Hematopoietic multipotent progenitor cell (in vitro differentiated cells): ENCODE data around the gene AGAP9. TPM values are rescaled to one million over a fixed set of nuclear protein-coding genes. Genes with fewer than 3 reads are reported as not detected.
"Not testable (repeated sequence)": the region's sequence is repeated elsewhere in the genome, so short reads cannot be mapped to it uniquely, and the experiment has no call there.

Experiments
- DNase-seq, 3 donors: peaks; one replicate each; pipeline ENCODE4 v3.0.0-alpha.2; 2011 to 2015; ENCODE audit warnings: low read depth in 2 of 3, low spot score in 2 of 3
- total RNA-seq: library from RNA; depleted of rRNA; stranded (reverse); fragments of >200 nt; gene quantifications from one replicate; pipeline ENCODE4 v1.2.3, GENCODE V29; 2012

AGAP9 gene
- 9.2 TPM for total RNA-seq

DNA sequence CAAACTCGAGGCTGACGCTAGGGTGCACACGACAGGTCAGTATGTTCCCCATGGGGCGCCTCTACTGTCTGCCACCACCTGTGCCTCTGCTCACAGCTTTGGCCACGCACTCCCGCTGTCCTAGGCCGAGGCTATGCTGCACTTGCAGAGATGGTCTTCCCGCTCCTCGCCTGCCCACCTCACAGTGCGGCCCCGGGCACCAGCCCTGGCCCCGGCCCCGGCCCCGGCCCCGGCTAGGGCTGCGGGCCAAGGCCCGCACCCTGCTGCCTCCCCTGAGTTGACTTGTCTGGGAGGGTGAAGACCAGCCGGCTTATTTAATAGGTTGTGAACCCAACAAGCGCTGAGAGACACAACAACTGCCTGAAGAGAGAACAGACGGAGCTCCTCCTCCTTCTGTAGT, at the start of gene AGAP9:
Gene AGAP9 (minus strand): TSS at position 164 of the 400 bp plus-strand sequence. CDS start 112 bp downstream, at position 52.
- not testable (repeated sequence) for DNase-seq

GRCh38 chr10:47571138-47571912, 47.9 kb upstream of the AGAP9 start:
- DNase-seq: not testable (repeated sequence)

DNA sequence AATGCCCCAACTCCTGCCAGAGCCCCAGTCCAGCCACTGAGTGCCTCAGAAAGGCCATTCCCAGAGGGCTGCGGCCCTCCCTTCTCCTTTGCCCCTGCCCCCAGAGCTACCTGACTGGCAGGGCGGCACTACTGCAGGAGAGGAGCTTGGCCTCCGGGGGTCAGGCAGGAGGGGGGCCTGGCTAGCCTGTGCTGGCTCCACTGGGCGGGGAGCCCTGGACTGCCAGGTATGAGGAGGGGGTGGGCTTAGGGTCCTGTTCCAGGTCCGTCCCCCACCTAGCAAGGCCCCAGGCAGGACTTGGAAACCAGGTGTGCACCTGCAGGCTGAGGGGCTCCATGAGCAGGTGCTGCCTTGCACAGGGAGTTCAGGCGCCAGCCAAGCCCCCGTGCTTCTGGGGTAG, 43.3 kb upstream of the AGAP9 start:
- not testable (repeated sequence) for DNase-seq

DNA sequence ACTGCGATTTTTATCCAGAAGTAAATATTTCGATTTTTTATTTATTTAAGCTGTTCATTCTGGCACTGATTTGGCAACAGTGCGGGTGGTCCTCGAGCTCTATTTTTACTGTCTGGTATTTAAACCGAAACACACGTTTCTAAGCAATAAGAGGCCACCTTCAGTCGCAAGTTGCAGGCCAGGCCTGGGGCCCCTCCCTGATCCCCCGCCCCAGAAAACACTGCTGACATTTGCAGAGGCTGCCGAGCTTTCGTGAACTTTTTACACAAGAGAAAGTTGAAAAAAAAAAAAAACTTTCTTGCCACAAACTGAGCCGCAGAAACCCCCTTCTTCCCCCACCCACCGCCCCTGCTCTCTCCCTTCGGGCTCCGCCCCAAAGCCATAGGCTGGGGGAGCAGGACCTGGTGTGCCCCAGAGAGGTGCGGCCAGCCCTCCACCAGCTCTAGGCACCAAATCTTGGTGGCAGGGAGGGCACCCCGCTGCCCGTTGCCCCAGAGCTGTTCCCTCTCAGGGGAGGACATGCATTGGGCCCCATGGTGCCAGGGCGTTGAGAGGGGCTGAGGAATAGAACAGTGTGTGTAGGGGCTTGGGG, 42.8 kb upstream of the AGAP9 start:
- not testable (repeated sequence) for DNase-seq

DNA sequence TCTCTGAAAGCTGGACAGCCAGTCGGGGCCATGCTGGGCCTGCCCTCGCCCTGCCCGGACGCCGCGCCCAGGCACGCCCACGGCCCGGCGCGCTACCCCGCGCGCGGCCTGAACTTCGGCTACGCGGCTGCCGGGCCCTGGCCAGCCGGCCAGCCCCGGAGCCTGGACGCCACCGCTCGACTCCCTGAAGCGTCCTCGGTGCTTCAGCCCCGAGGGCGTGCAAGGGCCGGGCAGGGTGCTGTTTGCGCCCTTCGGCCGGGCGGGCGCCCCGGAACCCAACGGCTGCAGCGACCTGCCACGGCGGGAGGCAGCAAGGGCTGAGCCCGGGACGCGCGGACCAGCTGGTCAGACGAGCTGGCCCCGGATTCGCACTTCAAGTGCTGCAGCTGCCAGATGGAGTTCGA, 42.1 kb upstream of the AGAP9 start:
- DNase-seq: not testable (repeated sequence)

- not testable (repeated sequence) for DNase-seq
These were observed 41.5 kb upstream of the AGAP9 start for GRCh38 chr10:47564953-47565352.

GRCh38 chr10:47564318-47564717, 40.9 kb upstream of the AGAP9 start:
- DNase-seq: not testable (repeated sequence)

GRCh38 chr10:47560452-47560851, 37.0 kb upstream of the AGAP9 start:
- DNase-seq: not testable (repeated sequence)

DNA sequence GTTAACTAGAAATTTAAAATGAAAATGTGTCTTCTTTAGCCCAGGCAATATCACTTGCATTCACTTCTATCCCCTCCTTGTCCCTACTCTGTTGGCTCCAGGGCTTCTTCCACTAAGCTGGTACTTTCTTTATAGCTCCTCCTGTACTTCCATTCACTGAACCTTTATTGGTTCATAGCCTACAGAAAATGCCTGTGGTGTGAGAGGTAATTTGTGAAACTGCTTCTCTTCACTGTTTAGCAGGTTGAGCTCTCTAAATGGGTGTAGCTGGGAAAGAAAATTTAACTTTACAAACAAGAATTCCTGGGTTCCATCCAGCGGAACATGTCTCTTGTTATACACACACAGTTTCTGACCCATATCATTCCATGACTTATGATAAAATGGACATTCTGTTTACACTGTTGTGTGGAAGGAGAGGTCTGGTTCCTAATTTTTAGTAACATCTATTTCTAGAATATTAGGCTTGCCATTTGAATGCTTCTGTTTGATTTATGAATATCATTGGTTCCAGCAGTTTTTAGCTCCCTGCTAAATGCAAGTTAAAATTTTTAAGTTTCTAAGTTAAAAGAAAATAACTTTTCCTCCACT, 36.4 kb upstream of the AGAP9 start:
- DNase-seq: not testable (repeated sequence)

DNA sequence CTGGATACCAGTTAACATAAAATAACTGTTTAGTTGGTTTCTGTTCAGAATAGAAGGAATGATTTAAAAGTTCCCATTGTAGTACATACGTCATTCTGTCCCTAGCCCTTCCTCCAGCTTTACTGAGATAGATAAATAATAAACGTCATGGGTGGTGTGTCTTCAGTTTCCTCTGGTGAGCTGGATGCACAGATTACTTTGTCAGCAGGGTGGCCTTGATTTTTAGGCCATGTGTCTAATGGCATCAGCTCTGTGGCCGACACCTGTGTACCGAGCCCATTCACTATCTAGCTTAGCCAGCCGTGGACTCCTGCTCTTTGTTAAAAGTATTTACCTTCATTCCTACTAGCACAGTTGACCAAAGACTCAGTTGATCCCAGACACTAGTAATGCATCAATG, 34.7 kb upstream of the AGAP9 start:
- DNase-seq: not testable (repeated sequence)

DNA sequence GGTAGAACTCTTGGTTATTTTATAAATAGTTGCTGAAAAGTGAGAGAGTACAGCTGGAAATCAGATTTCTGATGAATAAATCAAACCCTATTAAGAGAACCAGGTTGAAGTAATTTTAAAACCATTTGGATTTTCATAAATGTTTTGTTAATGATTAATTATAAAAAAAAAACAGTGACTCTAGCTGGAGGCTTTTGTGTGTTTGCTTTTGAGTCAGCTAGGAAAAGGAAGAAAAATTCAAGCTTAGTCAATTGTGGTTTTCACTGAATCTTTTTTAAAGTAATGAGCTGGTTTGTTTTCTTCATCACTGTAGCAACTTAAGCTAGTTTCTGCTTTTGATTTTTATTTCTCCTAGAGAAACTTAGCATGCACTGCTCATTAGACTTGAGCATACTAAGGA, 34.2 kb upstream of the AGAP9 start:
- not testable (repeated sequence) for DNase-seq

DNA sequence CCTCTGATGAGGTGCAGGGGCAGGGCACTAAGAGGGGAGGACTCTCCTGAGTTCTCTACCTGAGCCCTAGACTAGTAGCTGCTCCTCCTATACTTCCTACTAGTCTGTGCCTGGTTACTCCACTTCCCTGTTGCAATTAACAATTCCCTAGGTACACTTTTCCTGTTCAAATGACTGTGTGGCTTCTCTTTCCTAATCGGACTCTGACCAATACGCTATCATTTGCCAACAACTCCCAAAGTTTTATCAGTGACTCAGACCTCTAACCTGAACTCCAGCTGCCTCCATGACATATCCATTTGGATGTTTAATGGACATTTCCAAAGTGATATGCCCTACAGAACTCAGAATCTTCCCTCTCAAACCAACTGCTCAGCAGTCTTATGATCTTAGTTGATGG, 31.9 kb upstream of the AGAP9 start:
- not testable (repeated sequence) for DNase-seq

DNA sequence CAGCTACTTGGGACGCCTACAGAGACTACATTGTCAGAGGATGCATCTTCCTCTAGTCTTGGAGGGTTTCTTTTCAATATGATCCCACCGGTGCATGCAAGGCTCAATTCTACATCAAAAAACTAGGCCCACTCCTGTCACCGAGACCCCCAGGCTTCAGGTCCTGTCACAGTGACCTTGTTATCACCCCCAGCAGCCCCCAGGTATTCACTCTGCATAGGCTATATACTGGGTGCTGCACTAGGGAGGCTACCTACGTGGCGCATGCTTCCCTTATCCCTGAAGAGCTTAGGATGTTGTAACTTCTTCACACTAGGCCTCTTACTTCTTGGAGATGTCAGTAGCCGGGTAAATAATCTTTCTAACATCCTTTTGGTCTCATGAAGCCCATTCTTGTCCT, 31.1 kb upstream of the AGAP9 start:
- DNase-seq: not testable (repeated sequence)

DNA sequence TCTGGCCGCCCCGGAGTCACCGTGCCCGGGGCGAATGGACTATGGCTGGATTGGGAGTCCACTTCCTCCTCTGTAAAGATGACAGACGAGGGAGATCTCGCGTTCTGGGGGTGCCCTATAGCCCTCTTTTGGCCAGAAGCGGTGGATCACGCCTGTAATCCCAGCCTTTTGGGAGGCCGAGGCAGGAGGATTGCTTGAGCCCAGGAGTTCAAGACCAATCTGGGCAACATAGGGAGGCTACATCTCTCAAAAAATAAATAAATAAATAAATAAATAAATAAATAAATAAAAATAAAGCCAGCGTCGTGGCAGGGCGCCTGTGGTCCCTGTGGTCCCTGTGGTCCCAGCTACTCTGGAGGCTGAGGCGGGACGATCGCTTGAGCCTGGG, 30.4 kb upstream of the AGAP9 start:
- peak in 1 of 3 donors; percentile 19 for DNase-seq

DNA sequence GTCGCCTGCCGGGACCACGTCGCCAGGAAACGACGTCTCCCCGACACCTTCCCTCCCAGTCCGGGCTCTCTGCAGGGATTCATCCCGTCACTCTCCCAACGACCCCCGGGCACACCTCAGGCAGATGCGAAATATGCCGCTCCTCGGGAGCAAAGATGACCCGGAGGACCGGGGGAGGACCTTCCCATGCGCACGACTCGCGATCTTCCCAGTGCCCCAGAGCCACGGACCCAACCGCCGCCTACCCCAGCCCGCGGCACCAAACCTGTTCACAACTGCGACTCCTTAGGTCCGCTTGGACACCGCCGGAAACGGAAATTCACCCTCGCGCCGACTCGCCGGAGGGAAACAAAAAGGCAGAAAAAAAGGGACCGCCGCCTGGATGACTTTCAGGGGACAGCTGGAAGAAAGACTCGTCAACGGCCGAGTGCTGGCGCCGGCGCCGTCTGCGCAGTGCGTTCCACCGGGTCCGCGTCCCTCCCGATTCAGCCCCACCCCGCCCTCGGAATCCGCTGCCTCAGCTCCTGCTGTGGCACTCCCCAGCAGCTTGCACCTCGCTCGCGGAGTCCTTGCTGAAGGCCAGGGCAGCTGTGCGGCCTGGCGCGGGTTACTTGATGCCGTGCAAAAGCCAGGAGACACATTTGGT, 29.9 kb upstream of the AGAP9 start:
- peak in 2 of 3 donors; percentile 61 to 84 for DNase-seq

DNA sequence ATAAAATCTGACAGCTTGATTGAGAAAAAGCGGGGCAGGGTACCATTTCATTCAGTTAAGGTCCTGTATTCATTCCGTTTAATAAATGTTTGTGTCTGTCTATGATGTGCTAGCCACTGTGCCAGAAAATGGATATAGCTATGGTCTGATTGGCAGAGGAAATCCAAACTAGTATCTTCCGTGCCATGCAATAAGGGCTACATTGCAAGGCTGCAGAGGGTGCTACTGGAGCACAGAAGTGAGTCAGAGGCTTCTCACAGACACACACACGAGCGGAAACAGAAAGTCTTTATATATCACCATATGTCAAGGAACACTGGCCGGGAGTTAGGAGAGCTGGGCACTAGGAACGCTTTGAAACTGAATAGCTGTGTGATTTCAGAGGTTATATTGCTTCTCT, 29.3 kb upstream of the AGAP9 start:
- peak in 2 of 3 donors; percentile 52 to 66 for DNase-seq

DNA sequence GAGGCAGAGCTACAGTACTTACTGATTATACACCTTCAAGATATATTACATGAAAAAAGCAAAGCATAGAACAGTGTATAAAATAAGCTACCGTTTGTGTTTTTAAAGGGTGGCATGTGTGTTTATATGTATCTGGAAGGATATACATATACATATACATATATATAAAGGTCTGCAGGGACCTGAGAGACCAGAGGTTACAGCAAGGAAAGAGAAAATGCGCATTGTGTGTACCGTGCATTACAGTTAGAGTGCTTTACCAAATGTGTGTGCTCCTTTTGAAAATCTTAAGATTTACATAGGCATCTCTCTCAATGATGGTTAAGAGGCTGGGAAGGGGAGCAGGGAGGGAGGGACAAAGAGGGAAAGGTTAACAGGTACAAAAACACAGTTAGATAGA, 23.8 kb upstream of the AGAP9 start:
- DNase-seq: not testable (repeated sequence)

DNA sequence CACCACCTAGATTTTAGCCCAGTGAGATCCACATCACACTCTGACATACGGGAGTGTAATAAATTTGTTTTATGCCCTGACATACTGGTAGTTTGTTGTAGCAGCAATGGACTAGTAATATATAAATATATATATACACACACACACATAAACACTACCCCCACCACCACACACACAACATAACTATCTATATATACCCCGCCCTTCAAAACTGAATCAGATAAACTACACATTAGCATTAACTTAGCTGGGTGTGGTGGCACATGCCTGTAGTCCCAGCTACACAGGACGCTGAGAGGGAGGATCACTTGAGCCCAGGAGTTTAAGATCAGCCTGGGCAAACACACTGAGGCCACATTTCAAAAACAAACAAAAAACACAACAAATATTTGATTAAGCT, 13.0 kb upstream of the AGAP9 start:
- DNase-seq: not testable (repeated sequence)

- DNase-seq: not testable (repeated sequence)
These were observed 21.1 kb downstream of the AGAP9 start for GRCh38 chr10:47502313-47502712.

GRCh38 chr10:47494226-47494625, 29.2 kb downstream of the AGAP9 start:
- DNase-seq: not testable (repeated sequence)

DNA sequence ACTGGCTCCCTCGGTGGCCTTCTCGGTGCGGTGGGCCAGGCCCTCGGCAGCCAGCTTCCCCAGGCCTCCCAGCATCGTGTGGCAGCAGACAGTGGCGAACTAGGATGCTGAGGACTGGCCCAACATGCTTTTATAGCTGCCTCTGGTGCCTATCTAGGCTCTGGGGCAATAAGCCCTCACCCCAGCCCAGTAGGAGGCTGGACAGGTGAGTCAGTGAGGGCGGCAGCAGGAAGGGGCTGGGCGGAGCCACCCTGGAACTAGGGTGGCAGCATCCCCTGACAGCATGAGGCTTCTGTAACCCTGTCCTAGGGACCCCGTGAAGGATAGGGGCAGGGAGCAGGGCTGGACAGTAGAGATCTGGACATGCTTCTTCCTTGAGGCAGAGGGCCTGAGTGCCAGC, 31.8 kb downstream of the AGAP9 start, which contains the start of gene FAM25G:
Gene FAM25G (minus strand): TSS at position 101 of the 400 bp plus-strand sequence. CDS start 26 bp downstream, at position 75.
- not testable (repeated sequence) for DNase-seq
